ENCODE results near the gene PRMT3. TPM values are rescaled to one million over a fixed set of nuclear protein-coding genes. Genes with fewer than 3 reads are reported as not detected.

The PRMT3 gene
- total and polyA plus RNA-seq, 2 of the 13 experiments (the other 11 are each of a cell fraction or from before 2014, with no cell fraction given) = 9.1 to 27.7 TPM

GRCh38 chr11:20387261-20388095 lies at the start of gene PRMT3 (continued):
- TF ChIP-seq REXO4 (CRISPR knock-in tag; IDR thresholded peaks at IDR 0.05; ENCODE audit: borderline replicate concordance) (no peak), ZNF790 (CRISPR knock-in tag; IDR thresholded peaks at IDR 0.05; ENCODE audit: borderline replicate concordance) (peak; percentile 52; the same call in 1 of the 2 replicates), ZBTB4 (CRISPR knock-in tag; IDR thresholded peaks at IDR 0.05; ENCODE audit: borderline replicate concordance) (no peak), SATB2 (CRISPR knock-in tag; IDR thresholded peaks at IDR 0.05) (peak; percentile 40; the same call in 1 of the 2 replicates), ZNF772 (CRISPR knock-in tag; IDR thresholded peaks at IDR 0.05) (peak; percentile 81; the same call in 1 of the 2 replicates), NFAT5 (CRISPR knock-in tag; IDR thresholded peaks at IDR 0.05) (peak; percentile 93; the same call in 1 of the 2 replicates), FOXO1 (CRISPR knock-in tag; IDR thresholded peaks at IDR 0.05) (no peak; the same call in 1 of the 2 replicates), ZNF232 (CRISPR knock-in tag; IDR thresholded peaks at IDR 0.05; ENCODE audit: borderline replicate concordance) (peak; percentile 61; the same call in 1 of the 2 replicates), PHF5A (CRISPR knock-in tag; IDR thresholded peaks at IDR 0.05; ENCODE audit: low read depth, unreplicated experiment) (no peak), MTF2 (CRISPR knock-in tag; IDR thresholded peaks at IDR 0.05; ENCODE audit: borderline replicate concordance) (no peak; the same call in 1 of the 2 replicates), ZNF598 (CRISPR knock-in tag; IDR thresholded peaks at IDR 0.05; ENCODE audit: borderline replicate concordance) (peak; percentile 70; the same call in 1 of the 2 replicates), NFE2L2 (IDR thresholded peaks at IDR 0.05; ENCODE audit: low read length) (no peak), MTA1 (CRISPR knock-in tag; IDR thresholded peaks at IDR 0.05; ENCODE audit: borderline replicate concordance) (peak; percentile 53; the same call in 1 of the 2 replicates), EED (CRISPR knock-in tag; IDR thresholded peaks at IDR 0.05) (peak; percentile 53), NCOA5 (CRISPR knock-in tag; IDR thresholded peaks at IDR 0.05) (no peak), SOX6 (IDR thresholded peaks at IDR 0.05) (no peak), SOX6 (CRISPR knock-in tag; IDR thresholded peaks at IDR 0.05) (peak; percentile 50), ZNF724P (CRISPR knock-in tag; IDR thresholded peaks at IDR 0.05; ENCODE audit: borderline replicate concordance) (peak; percentile 81; the same call in 1 of the 2 replicates), TAF1 (CRISPR knock-in tag; IDR thresholded peaks at IDR 0.05) (peak; percentile 83), ZFY (CRISPR knock-in tag; IDR thresholded peaks at IDR 0.05) (peak; percentile 94), ZNF431 (CRISPR knock-in tag; IDR thresholded peaks at IDR 0.05; ENCODE audit: borderline replicate concordance, low read depth) (peak; percentile 93; the same call in 1 of the 2 replicates), ZNF468 (CRISPR knock-in tag; IDR thresholded peaks at IDR 0.05) (no peak)
